Neural progenitor cell (in vitro differentiated cells): Measurements from ENCODE around the gene ELP6.

Experiments used
- EZH2phosphoT487 ChIP-seq: fragments of 200-600 bp; sonication (generic); IDR thresholded peaks from 2 replicates; pipeline ENCODE4 v1.6.1; 2017; ENCODE audit warnings: antibody characterized with exemption
- TF ChIP-seq, protein P1 (sequence below): fragments of 200-600 bp; sonication (generic); IDR thresholded peaks from 2 replicates; pipeline ENCODE4 v1.5.1; 2017; ENCODE audit warnings: antibody characterized with exemption, mild to moderate bottlenecking

DNA sequence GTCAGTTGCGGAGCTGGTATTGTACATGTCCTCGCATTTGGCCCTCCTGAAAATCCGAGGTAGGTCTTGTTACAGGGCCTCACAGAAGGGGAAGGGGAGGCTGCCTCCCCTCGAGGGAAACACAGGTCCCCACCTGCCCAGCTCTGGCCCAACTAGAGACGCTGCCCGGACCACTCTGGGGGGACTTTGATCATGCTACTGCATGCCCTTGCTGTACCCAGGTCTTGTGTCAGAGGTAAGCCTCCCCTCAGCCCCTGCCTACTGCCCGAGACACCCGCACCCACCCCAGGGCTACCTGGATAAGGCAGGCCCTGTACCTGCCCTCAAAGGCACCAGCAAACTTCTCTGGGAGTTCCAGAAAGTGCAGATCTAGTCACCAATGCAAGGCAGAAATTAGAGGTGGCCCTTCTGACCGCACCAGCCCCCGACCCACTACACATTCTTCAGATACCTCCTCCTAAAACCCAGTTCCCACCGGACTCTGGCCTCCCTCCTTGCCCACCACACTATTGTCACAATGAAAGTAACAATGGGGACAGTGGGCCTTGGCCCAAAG is 36.8 kb downstream of the ELP6 start:
- TF ChIP-seq, protein P1, sequence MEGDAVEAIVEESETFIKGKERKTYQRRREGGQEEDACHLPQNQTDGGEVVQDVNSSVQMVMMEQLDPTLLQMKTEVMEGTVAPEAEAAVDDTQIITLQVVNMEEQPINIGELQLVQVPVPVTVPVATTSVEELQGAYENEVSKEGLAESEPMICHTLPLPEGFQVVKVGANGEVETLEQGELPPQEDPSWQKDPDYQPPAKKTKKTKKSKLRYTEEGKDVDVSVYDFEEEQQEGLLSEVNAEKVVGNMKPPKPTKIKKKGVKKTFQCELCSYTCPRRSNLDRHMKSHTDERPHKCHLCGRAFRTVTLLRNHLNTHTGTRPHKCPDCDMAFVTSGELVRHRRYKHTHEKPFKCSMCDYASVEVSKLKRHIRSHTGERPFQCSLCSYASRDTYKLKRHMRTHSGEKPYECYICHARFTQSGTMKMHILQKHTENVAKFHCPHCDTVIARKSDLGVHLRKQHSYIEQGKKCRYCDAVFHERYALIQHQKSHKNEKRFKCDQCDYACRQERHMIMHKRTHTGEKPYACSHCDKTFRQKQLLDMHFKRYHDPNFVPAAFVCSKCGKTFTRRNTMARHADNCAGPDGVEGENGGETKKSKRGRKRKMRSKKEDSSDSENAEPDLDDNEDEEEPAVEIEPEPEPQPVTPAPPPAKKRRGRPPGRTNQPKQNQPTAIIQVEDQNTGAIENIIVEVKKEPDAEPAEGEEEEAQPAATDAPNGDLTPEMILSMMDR: no peak
- no peak for TF ChIP-seq EZH2phosphoT487
